ENCODE data around the gene PYCARD.
A peak's percentile ranks its signal among the peaks of the same experiment; 100 is the strongest.
"Not testable (repeated sequence)": the region's sequence is repeated elsewhere in the genome, so short reads cannot be mapped to it uniquely, and the experiment has no call there.

Gene PYCARD
- total RNA-seq = 20.2 to 115 (median 78.6) reads per million in 18 experiments

DNA sequence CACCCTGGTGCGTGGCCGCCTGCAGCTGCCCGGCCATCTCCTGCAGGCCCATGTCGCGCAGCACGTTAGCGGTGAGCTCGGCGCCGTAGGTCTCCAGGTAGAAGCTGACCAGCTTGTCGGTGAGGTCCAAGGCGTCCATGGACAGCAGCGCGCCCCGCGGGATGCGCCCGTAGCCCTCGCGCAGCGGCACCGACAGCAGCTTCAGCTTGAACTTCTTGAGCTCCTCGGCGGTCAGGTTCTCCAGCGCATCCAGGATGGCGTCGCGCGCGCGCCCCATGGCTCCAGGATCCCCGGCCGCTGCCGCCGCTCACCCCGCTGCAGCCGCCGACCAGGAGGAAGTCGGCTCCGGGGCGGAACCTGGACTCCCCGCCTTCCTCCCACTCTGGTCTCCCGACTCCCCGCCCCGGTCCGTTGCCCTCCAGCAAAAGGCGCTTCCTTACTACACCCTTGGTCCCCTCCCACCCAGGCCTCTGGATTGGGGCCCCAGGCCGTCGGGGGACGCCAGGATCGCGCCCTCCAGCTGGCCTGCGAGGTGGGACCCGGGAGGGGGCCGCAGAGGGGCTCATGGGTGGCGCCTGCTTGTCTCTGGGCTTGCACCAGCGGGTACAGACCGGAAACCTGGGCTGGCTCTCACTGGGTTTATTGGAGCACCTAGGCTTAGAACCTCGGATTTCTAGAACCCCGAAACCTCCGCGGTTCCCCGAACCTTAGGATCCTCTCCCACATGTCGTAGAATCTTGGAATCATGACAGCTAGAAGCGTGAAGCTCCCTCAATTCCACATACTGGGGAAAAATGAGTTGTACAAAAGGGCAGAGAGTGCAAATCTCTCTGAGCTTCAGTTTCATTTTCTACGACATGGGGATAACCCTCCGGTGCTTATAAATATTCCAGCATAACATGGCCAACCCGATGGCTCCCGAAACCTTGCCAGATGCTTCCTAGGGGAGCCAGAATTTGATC lies at the start of gene PYCARD:
Gene PYCARD (minus strand): TSS at position 347 of the 962 bp plus-strand sequence. CDS start 70 bp downstream, at position 277.
- peak; percentile 76 to 87 for DNase-seq

DNA sequence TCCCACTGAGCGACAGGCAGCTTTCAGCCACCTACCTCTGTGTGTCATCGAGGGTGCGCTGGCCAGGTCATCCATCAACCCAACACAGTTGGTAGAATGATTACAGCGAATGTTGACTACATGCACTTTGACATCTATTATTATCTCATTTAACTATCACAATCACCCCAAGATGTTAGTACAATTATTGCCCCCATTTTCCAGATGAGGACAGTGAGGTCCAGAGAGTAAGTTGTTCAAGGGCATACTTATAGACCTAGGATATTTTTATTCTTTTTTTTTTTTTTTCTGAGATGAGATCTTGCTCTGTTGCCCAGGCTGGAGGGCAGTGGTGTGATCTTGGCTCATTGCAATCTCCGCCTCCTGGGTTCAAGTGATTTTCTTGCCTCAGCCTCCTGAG lies 48.9 kb upstream of the PYCARD start:
- DNase-seq = no peak

GRCh38 chr16:31250782-31251384 lies 48.3 kb upstream of the PYCARD start:
- DNase-seq = no peak

GRCh38 chr16:31248344-31248743 lies 45.8 kb upstream of the PYCARD start:
- DNase-seq = no peak

DNA sequence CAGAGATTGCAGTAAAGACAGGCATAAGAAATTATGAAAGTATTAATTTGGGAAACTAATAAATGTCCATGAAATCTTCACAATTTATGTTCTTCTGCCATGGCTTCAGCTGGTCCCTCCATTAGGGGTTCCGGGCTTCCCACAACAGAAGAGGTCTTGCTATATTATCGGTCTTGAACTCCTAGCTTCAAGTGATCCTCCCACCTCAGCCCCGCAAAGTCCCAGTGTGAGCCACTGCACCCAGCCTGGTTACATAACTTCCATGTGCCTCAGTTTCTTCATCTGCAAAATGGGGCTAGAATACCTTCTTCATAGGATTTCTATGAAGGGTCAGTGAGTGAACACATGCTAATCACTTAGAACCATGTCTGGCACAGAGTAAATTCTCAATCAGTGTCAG lies 43.7 kb upstream of the PYCARD start:
- DNase-seq = no peak

DNA sequence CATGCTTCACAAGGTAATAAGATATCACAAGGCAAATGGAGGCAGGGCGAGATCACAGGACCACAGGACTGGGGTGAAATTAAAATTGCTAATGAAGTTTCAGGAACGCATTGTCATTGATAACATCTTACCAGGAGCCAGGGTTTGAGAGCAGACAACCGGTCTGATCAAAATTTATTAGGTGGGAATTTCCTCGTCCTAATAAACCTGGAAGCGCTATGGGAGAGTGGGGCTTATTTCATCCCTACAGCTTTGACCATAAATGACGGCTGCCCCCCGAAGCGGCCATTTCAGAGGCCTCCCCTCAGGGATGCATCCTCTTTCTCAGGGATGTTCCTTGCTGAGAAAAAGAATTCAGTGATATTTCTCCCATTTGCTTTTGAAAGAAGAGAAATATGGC lies 43.0 kb upstream of the PYCARD start:
- not testable (repeated sequence) for DNase-seq

GRCh38 chr16:31243734-31244670 lies 41.4 kb upstream of the PYCARD start:
- peak; percentile 84 to 90 for DNase-seq

GRCh38 chr16:31242206-31242605 lies 39.6 kb upstream of the PYCARD start:
- DNase-seq = peak; percentile 68 to 82

DNA sequence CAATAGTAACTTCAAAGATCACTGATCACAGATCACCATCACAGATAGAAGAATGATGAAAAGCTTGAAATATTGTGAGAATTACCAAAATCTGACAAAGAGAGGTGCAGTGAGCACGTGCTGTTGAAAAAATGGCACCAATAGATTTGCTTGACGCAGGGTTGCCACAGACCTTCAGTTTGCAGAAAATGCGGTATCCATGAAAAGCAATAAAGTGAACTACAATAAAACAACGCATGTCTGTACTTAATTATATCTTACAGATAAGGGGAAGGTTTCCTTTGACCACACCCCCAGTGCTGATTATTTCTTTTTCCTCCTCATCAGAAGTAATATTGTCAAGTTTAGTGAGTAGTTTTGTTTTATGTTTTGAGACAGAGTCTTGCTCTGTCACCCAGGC lies 35.5 kb upstream of the PYCARD start:
- no peak for DNase-seq

- DNase-seq = no peak
These were observed 26.9 kb upstream of the PYCARD start for GRCh38 chr16:31229501-31229900.

DNA sequence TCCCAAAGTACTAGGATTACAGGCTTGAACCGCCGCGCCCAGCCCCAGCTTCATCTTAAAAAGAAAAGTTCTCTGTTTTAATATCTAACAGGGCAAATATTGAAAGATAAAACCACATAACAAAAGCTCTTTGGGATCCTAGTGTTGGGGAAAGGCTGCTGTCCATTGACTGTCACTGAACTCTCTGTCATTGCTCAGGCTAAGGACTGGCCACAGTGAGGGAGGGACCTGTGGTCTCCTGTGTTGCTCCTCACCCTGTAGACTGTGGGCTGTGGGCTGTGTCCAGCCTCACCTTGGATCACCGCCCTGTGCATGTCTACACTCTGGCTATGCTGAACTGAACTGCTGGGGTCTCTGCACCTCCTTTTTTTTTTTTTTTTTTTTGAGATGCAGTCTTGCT lies 25.6 kb upstream of the PYCARD start:
- no peak for DNase-seq

DNA sequence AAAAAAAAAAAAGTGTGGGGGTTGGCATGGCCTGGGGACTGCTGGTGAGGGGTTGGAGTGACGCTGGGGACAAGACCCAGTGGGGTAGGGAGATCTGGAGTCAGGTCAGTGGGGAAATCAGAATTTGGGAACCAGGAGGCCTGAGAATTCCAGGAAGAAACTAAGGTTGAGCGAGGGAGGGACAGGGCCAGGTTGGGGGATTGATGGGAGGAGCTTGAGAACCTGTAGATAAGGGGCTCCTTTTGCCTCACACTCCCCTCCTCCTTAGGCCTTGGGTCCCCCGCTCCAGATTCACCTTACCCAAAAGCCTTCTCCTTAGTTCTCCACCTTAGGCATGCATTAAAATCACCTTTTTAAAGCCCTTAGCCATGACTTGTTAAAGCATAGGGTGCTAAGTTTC lies 22.6 kb upstream of the PYCARD start:
- no peak for DNase-seq

GRCh38 chr16:31224092-31224955 lies 21.8 kb upstream of the PYCARD start:
- DNase-seq = no peak

DNA sequence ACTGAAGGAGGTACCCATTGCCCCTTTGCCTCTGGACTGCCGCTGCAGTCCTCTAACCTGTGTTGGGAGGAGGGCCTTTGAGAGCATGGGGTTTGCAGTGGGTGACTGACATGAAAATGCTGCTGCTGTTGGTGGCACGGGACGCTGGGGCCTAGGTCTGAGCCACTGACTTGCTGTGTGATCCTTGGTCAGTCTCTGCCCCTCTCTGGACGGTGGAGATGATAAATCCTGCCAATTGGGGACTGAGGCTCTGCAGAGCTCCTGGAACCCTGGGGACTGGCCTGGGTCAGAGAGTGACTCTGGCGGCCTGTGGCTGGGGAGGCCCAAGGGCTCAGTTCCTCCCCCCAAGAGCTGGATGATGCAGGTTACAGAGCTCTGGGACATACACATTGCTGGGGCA lies 20.5 kb upstream of the PYCARD start:
- no peak for DNase-seq

DNA sequence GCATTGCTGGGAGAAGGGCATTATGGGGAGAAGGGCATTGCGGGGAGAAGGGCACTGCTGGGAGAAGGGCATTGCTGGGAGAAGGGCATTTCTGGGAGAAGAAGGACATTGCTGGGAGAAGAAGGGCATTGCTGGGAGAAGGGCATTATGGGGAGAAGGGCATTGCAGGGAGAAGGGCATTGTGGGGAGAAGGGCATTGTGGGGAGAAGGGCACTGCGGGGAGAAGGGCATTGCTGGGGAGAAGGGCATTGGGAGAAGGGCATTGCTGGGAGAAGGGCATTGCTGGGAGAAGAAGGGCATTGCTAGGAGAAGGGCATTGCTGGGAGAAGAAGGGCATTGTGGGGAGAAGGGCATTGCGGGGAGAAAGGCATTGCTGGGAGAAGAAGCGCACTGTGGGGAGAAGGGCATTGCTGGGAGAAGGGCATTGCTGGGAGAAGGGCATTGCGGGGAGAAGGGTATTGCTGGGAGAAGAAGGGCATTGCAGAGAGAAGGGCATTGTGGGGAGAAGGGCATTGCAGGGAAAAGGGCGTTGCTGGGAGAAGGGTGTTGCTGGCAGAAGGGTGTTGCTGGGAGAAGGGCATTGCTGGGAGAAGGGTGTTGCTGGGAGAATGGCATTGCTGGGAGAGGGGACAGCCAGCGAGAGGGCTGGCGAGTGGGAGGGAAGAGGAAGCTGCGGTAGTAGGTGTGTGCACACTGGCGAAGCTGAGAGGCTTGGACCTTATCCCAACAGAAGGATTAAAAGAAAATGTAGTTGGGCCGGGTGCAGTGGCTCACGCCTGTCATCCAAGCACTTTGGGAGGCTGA lies 19.0 kb upstream of the PYCARD start:
- DNase-seq = peak; percentile 32 to 44

DNA sequence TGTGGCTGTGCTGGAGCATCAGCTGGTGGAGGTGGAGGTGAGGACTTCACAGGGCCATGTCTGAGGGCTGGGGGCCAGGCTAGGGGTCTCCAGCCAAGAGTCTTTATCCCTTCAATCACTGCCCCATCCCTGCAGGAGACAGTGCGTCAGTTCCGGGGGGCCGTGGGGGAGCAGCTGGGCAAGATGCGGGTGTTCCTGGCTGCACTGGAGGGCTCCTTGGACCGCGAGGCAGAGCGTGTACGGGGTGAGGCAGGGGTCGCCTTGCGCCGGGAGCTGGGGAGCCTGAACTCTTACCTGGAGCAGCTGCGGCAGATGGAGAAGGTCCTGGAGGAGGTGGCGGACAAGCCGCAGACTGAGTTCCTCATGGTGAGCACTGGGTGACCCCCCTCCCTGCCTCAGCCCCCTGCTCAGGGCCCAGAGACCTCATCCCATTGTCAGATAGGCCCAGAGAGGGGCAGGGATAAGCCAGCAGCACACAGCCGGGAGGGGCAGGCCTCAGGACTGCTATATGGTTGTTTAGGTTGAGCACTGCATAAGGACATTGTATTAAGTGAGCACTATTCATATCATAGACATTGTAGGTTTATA lies 16.7 kb upstream of the PYCARD start:
- DNase-seq = no peak

GRCh38 chr16:31217136-31217530 lies 14.6 kb upstream of the PYCARD start:
- DNase-seq = no peak

- DNase-seq = peak in 1 of 2 donors; percentile 45
These were observed 14.0 kb upstream of the PYCARD start, which contains the start of gene PYDC1 for GRCh38 chr16:31216422-31217135. Gene PYDC1, minus strand, starts transcription at chr16:31217135. Its CDS starts 107 bp downstream, at chr16:31217028.
